HG02571 (cell line): Measurements from ENCODE around the gene CLDN9.

Experiments
- ATAC-seq: cut with Tn5 transposase; IDR thresholded peaks from one replicate; pipeline ENCODE4 v1.9.1; 2021; ENCODE audit warnings: mild to moderate bottlenecking, moderate library complexity; ENCODE audit not compliant: unreplicated experiment

CLDN9 gene

GRCh38 chr16:2974319-2975056, 38.2 kb upstream of the CLDN9 start:
- ATAC-seq = no peak

- ATAC-seq = no peak
Measured at GRCh38 chr16:2975161-2975795, 37.4 kb upstream of the CLDN9 start.

GRCh38 chr16:2976201-2976600, 36.5 kb upstream of the CLDN9 start:
- no peak for ATAC-seq

GRCh38 chr16:2976673-2977072, 36.0 kb upstream of the CLDN9 start:
- no peak for ATAC-seq

GRCh38 chr16:2977440-2977839, 35.3 kb upstream of the CLDN9 start:
- no peak for ATAC-seq

- ATAC-seq = no peak
Measured at GRCh38 chr16:2979669-2980226, 33.0 kb upstream of the CLDN9 start.

GRCh38 chr16:2980227-2981176, 32.2 kb upstream of the CLDN9 start, which contains the start of gene PKMYT1:
PKMYT1 (minus strand) TSS chr16:2980446; CDS start chr16:2979657, 789 bp downstream.
- ATAC-seq = peak; percentile 70

- no peak for ATAC-seq
Measured at GRCh38 chr16:2981177-2981898, 31.4 kb upstream of the CLDN9 start.

GRCh38 chr16:2981899-2982250, 30.8 kb upstream of the CLDN9 start:
- no peak for ATAC-seq

GRCh38 chr16:2982402-2982801, 30.3 kb upstream of the CLDN9 start:
- no peak for ATAC-seq

- ATAC-seq = no peak
Measured at GRCh38 chr16:2983706-2984136, 29.0 kb upstream of the CLDN9 start.

GRCh38 chr16:2985462-2985861, 27.3 kb upstream of the CLDN9 start:
- no peak for ATAC-seq

GRCh38 chr16:2985893-2986355, 26.8 kb upstream of the CLDN9 start:
- no peak for ATAC-seq

GRCh38 chr16:2986623-2987188, 26.0 kb upstream of the CLDN9 start:
- ATAC-seq = no peak

GRCh38 chr16:2987286-2987685, 25.4 kb upstream of the CLDN9 start:
- no peak for ATAC-seq

GRCh38 chr16:2987833-2988232, 24.9 kb upstream of the CLDN9 start:
- ATAC-seq = no peak

GRCh38 chr16:2988590-2989099, 24.1 kb upstream of the CLDN9 start:
- ATAC-seq = no peak

- ATAC-seq = no peak
Measured at GRCh38 chr16:2990891-2991290, 21.8 kb upstream of the CLDN9 start.

GRCh38 chr16:2991566-2992261, 21.0 kb upstream of the CLDN9 start:
- ATAC-seq = no peak
